WI38 (cell line): ENCODE measurements around the gene FMN2.

ENCODE experiments used
- H3K4me3 ChIP-seq: 2 replicates; pipeline ENCODE4 v1.5.1; 2011; ENCODE audit warnings: low read depth, mild to moderate bottlenecking, control low read depth, low read length
- TF ChIP-seq, protein P1 (sequence below): IDR thresholded peaks from 2 replicates; pipeline ENCODE4 v1.5.1; 2012; ENCODE audit warnings: low read depth, mild to moderate bottlenecking, control low read depth, low read length

The FMN2 gene

DNA sequence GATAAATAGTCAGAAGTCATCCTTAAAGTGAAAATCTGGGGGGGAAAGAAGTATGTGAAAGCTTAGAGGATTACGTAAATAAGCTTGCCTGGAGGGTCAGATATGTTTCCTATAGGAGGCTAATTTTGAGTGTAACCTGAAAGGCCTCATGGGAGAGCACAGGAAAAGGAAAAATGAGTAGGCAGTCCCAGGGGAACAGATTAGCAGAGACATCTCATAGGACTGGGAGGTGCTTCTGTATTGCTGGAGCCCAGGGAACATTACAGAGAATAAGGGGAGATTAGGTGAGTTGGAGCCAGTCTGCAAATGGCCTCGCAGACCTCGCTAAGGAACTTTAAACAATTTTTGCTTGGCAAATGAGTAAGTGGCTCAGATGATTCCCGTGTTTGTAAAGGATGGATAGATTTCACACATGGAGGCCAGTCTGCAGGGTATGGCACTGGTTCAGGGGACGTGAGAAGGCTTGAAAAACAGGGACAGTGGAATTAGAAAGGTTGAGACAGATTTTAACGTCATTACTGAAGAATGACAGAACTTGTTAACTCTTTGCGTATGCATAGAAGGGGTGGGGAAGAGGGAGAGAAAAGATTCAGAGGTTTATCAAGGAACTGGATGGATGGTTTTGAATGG lies 371.2 kb downstream of the FMN2 start:
- TF ChIP-seq, protein P1, sequence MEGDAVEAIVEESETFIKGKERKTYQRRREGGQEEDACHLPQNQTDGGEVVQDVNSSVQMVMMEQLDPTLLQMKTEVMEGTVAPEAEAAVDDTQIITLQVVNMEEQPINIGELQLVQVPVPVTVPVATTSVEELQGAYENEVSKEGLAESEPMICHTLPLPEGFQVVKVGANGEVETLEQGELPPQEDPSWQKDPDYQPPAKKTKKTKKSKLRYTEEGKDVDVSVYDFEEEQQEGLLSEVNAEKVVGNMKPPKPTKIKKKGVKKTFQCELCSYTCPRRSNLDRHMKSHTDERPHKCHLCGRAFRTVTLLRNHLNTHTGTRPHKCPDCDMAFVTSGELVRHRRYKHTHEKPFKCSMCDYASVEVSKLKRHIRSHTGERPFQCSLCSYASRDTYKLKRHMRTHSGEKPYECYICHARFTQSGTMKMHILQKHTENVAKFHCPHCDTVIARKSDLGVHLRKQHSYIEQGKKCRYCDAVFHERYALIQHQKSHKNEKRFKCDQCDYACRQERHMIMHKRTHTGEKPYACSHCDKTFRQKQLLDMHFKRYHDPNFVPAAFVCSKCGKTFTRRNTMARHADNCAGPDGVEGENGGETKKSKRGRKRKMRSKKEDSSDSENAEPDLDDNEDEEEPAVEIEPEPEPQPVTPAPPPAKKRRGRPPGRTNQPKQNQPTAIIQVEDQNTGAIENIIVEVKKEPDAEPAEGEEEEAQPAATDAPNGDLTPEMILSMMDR, result no peak
- no peak overlapping the region for H3K4me3 ChIP-seq

DNA sequence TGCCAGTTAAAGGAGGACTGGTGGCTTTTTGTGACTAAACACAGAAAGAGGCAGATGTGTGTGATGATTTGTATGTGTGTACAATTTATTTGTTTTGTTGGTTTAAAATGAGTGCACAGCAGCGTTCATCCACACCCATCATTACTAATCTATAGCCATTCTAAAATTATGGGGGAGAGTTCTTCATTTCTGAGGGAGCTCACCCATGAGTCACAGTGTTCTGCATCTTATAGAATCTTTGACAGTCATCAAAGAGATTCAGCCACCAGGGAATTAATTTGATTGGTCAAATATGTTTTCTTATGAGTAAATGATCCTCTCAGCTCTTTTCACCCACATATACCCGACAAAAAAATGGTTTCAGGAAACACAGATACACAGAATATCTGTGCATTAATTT lies 372.4 kb downstream of the FMN2 start:
- H3K4me3 ChIP-seq, result no peak overlapping the region
- TF ChIP-seq, protein P1, result no peak

DNA sequence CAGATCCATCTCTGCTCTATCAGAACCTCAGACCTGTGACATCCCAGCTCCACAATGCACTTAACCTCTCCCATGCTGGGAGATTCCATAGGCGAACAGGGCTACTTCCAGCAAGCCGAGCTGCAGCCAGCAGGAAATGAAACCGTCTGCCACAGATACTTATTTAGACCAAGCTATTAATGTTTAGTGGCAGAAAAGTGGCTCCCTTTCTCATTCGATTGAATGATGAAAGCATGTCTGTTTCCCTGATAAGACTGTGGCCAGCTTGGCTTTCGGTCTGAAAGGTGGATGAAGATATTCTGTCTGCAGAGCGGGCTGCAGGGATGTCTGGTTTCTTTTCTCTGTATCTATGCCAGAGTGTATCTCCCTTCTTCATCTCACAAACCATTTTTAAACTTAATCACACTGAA lies 373.9 kb downstream of the FMN2 start:
- peak overlapping the region; percentile 2; the same call in 1 of the 2 replicates for H3K4me3 ChIP-seq
- TF ChIP-seq, protein P1, result no peak

DNA sequence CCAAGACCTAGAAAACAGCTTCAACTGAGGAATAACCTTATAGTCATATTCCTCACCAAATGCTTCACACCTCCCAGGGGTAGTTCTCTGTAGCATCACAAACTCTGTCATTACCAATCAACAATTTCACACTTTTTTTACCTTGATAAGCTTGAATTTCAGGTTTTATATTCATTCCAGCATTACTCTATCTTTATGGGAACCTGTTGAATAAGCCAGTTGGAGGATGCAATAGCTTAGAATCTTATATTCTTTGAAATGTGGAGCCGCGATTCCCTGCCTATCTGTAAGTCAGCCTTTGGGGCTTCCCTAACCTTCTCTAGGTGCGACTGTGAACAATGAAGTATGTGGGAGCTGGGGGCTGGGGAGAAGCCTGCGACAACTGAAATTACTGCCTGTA lies 374.8 kb downstream of the FMN2 start:
- H3K4me3 ChIP-seq, result no peak overlapping the region
- TF ChIP-seq, protein P1, result no peak

DNA sequence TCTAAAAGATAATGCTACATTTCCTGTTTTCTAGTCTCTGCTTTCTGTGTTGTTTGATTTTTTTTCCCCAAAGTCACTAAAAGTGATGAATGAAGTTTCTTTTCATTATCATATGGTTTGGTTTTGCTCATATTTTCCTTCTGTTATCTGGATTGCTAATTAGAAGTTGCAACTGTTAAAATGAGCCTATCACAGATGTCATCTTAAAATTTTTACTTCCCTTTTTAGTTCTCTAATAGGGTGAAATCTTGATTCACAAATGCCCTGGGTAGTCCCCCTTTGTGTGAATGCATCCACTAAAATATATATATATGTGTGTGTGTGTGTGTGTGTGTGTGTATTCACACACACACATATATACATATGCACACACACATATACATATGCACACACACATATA lies 376.2 kb downstream of the FMN2 start:
- TF ChIP-seq, protein P1, result no peak
- no peak overlapping the region for H3K4me3 ChIP-seq

DNA sequence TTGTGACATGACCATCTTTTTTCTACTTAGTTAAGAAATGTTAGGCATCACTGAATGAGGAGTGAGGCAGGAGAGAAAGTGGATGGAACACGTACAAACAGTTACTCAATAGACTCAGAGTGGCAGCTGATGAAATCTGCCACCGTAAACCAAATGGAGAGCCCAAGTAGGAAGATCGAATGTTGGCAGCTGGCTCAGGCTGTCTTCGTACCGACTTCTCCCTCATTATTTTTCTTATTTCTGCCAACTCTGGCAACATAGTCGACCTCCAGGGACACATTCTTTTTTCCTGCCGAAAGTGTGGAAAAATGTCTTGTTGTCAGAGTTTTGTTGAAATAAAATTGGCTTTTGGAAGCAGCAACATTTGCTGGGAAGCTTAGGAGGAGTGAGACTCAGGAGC lies 377.0 kb downstream of the FMN2 start:
- H3K4me3 ChIP-seq, result no peak overlapping the region
- TF ChIP-seq, protein P1, result no peak

DNA sequence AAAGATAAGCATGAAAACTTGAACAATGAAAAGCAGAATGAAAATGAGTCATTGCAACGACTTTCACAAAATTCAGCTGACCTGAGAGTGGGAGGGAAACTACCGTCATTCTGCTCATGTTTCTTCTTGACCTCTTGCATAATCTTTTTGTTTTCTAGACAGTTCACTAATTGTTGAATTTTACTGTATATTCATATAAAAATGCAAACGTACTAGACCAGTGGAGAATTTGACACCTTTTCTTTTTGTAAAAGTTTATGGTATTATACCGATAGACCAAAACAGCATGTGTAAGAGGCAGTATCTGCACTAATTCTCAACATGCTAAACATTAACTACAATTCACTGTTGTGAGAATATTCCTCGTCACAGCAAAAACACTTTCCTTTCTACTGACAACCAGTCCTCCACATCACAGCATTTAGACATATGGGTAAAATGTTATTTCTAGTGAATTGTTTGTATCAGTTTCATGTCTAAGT lies 382.5 kb downstream of the FMN2 start:
- H3K4me3 ChIP-seq, result no peak overlapping the region
- TF ChIP-seq, protein P1, result no peak
